ENCODE data around the gene CTNNA2. TPM values are rescaled to one million over a fixed set of nuclear protein-coding genes. Genes with fewer than 3 reads are reported as not detected.

Gene CTNNA2
- polyA plus RNA-seq, 1 of the 3 experiments (the other 2 are of a cell fraction): 0.30 TPM

DNA sequence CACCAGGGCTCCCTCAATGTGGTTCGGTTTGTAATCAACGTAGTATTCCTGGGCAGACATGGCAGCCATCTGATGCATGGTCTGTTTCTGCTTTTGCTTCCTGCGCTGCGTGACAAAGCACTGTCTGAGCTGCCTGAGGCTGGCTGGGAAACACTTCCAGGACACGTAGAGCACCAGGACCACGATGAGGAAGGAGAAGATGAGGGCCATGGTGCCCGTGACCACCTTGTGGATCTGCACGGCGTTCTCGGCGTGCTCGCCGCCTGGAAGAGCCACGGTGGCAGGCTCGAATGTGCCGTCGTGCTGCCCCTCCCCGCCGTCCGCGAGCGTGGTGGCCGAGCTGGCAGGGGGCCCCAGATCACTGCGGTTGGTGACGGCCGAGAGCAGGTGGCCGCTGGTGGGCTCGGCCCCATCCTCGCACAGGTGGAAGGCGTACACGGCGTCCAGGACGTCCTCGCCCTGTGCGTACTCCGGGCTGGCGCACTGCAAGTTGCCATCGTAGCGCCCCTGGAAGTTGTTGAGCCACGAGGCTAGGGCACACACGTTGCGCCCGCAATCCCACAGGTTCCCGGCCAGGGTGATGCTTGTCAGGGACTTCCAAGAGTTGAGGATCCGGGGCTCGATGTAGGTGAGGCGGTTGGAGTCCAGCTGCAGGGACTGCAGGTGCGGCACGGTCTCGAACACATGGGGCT is 789.6 kb downstream of the CTNNA2 start:
- Histone ChIP-seq H3K79me2 (ENCODE audit: insufficient read depth) (no peaks in the 10 kb centered on the region), H3K9me3 (no peaks in the 10 kb centered on the region), H3K9me2 (no peaks in the 10 kb centered on the region), H3K4me3 (ENCODE audit: low read depth in 2 of 2, low read length in 1 of 2) (peak overlapping the region in 1 of 2 experiments; percentile 9; a peak in 1 of 4 replicates), H3K9ac (no peak overlapping the region), H3K4me2 (no peak overlapping the region), H3K36me3 (replicated peaks in 1 of 2; ENCODE audit: control insufficient read depth in 1 of 2, insufficient read depth in 2 of 2, low read length in 1 of 2) (no peaks in the 10 kb centered on the region), H3K4me1 (ENCODE audit: control insufficient read depth in 1 of 2, insufficient read depth in 2 of 2, low read depth in 1 of 2, low read length in 1 of 2) (peaks cover 0 to 24% of the 10 kb centered on the region in 2 experiments; a peak in 1 of 4 replicates), H3F3A (replicated peaks; ENCODE audit: insufficient read depth) (no peaks in the 10 kb centered on the region), H3K27ac (ENCODE audit: low read depth in 2 of 2, low read length in 1 of 2) (no peak overlapping the region), H2AFZ (ENCODE audit: low read depth) (no peak overlapping the region), H3K27me3 (ENCODE audit: insufficient read depth) (peaks cover 32% of the 10 kb centered on the region), H4K20me1 (ENCODE audit: insufficient read depth) (no peaks in the 10 kb centered on the region)
- ChIA-PET CTCF (interaction anchor here (0.7 to 3.3 kb wide), 7 partner anchors 14 to 229 kb away, joined by 3 to 12 read pairs (median 4); no protein-coding TSS in a partner anchor), POLR2A (no interaction called here)
- DNase-seq: peak; percentile 42
- no peak for TF ChIP-seq TCF12 (IDR thresholded peaks at IDR 0.05)
- TF ChIP-seq, protein P1, sequence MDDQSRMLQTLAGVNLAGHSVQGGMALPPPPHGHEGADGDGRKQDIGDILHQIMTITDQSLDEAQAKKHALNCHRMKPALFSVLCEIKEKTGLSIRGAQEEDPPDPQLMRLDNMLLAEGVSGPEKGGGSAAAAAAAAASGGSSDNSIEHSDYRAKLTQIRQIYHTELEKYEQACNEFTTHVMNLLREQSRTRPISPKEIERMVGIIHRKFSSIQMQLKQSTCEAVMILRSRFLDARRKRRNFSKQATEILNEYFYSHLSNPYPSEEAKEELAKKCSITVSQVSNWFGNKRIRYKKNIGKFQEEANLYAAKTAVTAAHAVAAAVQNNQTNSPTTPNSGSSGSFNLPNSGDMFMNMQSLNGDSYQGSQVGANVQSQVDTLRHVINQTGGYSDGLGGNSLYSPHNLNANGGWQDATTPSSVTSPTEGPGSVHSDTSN (IDR thresholded peaks at IDR 0.05): no peak
- WGBS (ENCODE audit: low lambda C conversion rate): 50% methylated on average over 17 of the region's 50 CpGs

DNA sequence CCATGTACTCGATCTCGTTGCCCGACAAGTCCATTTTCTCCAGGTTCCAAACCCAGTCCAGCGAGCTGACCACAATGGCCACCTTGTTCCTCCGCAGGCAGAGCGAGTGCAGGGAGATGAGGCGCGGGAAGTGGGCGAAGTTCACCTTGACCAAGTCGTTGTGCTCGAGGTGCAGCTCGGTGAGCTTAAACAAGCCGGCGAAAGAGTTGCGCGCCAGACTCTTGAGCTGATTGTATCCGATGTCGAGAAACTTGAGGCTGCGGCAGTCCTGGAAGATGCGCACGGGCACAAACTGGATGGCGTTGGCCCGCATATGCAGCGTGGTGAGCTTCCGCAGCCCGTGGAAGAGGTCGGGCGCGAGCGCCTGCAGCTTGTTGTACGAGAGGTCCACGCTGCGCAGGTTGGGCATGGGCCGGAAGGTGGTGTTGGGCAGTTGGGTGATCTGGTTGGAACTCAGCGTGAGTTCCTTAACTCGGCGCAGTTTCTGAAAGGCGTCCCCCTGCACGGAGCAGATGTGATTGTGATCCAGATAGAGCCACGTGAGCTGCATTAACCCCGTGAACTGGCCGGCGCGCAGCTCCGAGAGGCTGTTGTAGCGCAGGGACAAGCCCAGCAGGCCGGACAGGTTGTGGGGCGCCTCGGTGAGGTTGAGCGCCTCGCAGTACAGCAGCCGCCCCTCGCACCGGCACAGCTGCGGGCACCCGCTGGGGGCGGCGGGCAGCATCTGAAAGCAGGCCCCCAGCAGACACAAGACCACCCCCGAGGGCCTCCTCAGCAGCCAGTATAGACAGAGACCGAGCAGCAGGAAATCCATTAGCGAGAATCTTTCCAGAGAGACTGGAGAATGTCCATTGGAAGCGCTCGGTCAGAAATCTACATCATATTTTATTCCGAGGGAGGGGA is 790.4 kb downstream of the CTNNA2 start:
- Histone ChIP-seq H3K9me3 (no peaks in the 10 kb centered on the region), H3K27ac (ENCODE audit: low read depth in 2 of 2, low read length in 1 of 2) (no peak overlapping the region), H3K36me3 (replicated peaks in 1 of 2; ENCODE audit: control insufficient read depth in 1 of 2, insufficient read depth in 2 of 2, low read length in 1 of 2) (no peaks in the 10 kb centered on the region), H3K9ac (no peak overlapping the region), H3K4me2 (peak overlapping the region; percentile 80), H3F3A (replicated peaks; ENCODE audit: insufficient read depth) (no peaks in the 10 kb centered on the region), H3K9me2 (no peaks in the 10 kb centered on the region), H3K79me2 (ENCODE audit: insufficient read depth) (no peaks in the 10 kb centered on the region), H3K4me3 (ENCODE audit: low read depth in 2 of 2, low read length in 1 of 2) (peak overlapping the region; percentile 51 to 57), H3K4me1 (ENCODE audit: control insufficient read depth in 1 of 2, insufficient read depth in 2 of 2, low read depth in 1 of 2, low read length in 1 of 2) (peaks cover 0 to 24% of the 10 kb centered on the region in 2 experiments; a peak in 1 of 4 replicates), H2AFZ (ENCODE audit: low read depth) (peak overlapping the region; percentile 81; the same call in 1 of the 2 replicates), H4K20me1 (ENCODE audit: insufficient read depth) (no peaks in the 10 kb centered on the region), H3K27me3 (ENCODE audit: insufficient read depth) (peaks cover 32% of the 10 kb centered on the region)
- CTCF ChIA-PET: interaction anchor here (0.7 to 3.3 kb wide), 8 partner anchors 15 to 230 kb away, joined by 3 to 12 read pairs (median 4); no protein-coding TSS in a partner anchor
- TF ChIP-seq GATA2 (CRISPR knock-in tag; IDR thresholded peaks at IDR 0.05) (peak; percentile 31; the same call in 1 of the 2 replicates), FOXJ3 (CRISPR knock-in tag; IDR thresholded peaks at IDR 0.05) (no peak)
- WGBS (ENCODE audit: low lambda C conversion rate): 28% methylated on average over 29 of the region's 64 CpGs
- POLR2A ChIA-PET: no interaction called here
- DNase-seq: peak; percentile 72

Data from SK-N-SH (cell line).